CD14-positive monocyte (primary cell): ENCODE results near the gene SPART. TPM values are rescaled to one million over a fixed set of nuclear protein-coding genes. Genes with fewer than 3 reads are reported as not detected.

Source experiments
- DNase-seq, 3 donors: peaks; one replicate each; pipeline ENCODE4 v3.0.0-alpha.2; 2011 to 2022
- H2AFZ ChIP-seq: 2 replicates; pipeline ENCODE4 v1.6.0; 2012; ENCODE audit warnings: mild to moderate bottlenecking, low read depth, low read length, inconsistent platforms; ENCODE audit not compliant: insufficient read depth, poor library complexity, severe bottlenecking
- H3K27ac ChIP-seq, 2 donors: 1 replicate in 1 of 2; 2 replicates in 1 of 2; pipeline ENCODE4 v1.5.1; 2012 to 2013; ENCODE audit warnings: low read length in 2 of 2, control low read depth in 1 of 2, inconsistent platforms in 1 of 2, low read depth in 1 of 2, mild to moderate bottlenecking in 1 of 2
- H3K27me3 ChIP-seq, 2 donors: one replicate each; pipeline versions ENCODE4 v1.6.0 to v1.6.1; 2011 to 2013; ENCODE audit warnings: low read length in 2 of 2; ENCODE audit not compliant: control insufficient read depth in 2 of 2, insufficient read depth in 2 of 2
- H3K36me3 ChIP-seq, 2 donors: replicated peaks in 1 of 2; 1 replicate in 1 of 2; 2 replicates in 1 of 2; pipeline versions ENCODE4 v1.5.1 to v1.6.1; 2012 to 2013; ENCODE audit warnings: low read length in 2 of 2, control low read depth in 1 of 2, inconsistent platforms in 1 of 2, mild to moderate bottlenecking in 1 of 2; ENCODE audit not compliant: insufficient read depth in 2 of 2, control insufficient read depth in 1 of 2
- H3K4me1 ChIP-seq, 2 donors: 1 replicate in 1 of 2; 2 replicates in 1 of 2; pipeline versions ENCODE4 v1.5.1 to v1.6.1; 2012 to 2013; ENCODE audit warnings: low read length in 2 of 2, control low read depth in 1 of 2, inconsistent platforms in 1 of 2, mild to moderate bottlenecking in 1 of 2, moderate library complexity in 1 of 2; ENCODE audit not compliant: insufficient read depth in 2 of 2, control insufficient read depth in 1 of 2
- H3K4me2 ChIP-seq: replicated peaks from 2 replicates; pipeline ENCODE3; 2012; ENCODE audit warnings: low read length, moderate library complexity, mild to moderate bottlenecking; ENCODE audit not compliant: poor library complexity, severe bottlenecking; ENCODE audit errors: extremely low read depth
- H3K4me3 ChIP-seq, 3 experiments: fragments of 200-600 bp in 1 of 3; sonication (generic) in 1 of 3; replicated peaks in 1 of 3; 1 replicate in 2 of 3; 2 replicates in 1 of 3; pipeline ENCODE4 v1.5.1; 2011 to 2013; ENCODE audit warnings: low read length in 3 of 3, mild to moderate bottlenecking in 3 of 3, control low read depth in 2 of 3, low read depth in 2 of 3, inconsistent platforms in 1 of 3, moderate library complexity in 1 of 3
- H3K79me2 ChIP-seq: 2 replicates; pipeline ENCODE4 v1.6.0; 2012; ENCODE audit warnings: mild to moderate bottlenecking, control low read depth, inconsistent platforms, low read length, moderate library complexity; ENCODE audit not compliant: insufficient read depth
- H3K9ac ChIP-seq: 2 replicates; pipeline ENCODE4 v1.6.0; 2017; ENCODE audit warnings: low read length, mild to moderate bottlenecking; ENCODE audit not compliant: insufficient read depth, poor library complexity, severe bottlenecking
- H3K9me3 ChIP-seq, 2 donors: replicated peaks in 1 of 2; 1 replicate in 1 of 2; 2 replicates in 1 of 2; pipeline versions ENCODE4 v1.5.1 to v1.6.1; 2012 to 2013; ENCODE audit warnings: low read length in 2 of 2, control low read depth in 1 of 2; ENCODE audit not compliant: control insufficient read depth in 1 of 2, insufficient read depth in 1 of 2
- H4K20me1 ChIP-seq: 2 replicates; pipeline ENCODE4 v1.6.0; 2012; ENCODE audit warnings: mild to moderate bottlenecking, low read length, control low read depth, moderate library complexity; ENCODE audit not compliant: insufficient read depth
- H3K27ac Mint-ChIP-seq, 7 donors: one replicate each; pipeline ENCODE4 v1.8.0; 2020; ENCODE audit warnings: mild to moderate bottlenecking in 7 of 7, mixed read lengths in 7 of 7, moderate library complexity in 6 of 7, inconsistent platforms in 2 of 7
- H3K27me3 Mint-ChIP-seq, 3 donors: one replicate each; pipeline ENCODE4 v1.8.0; 2021 to 2022; ENCODE audit warnings: low read depth in 3 of 3, mild to moderate bottlenecking in 3 of 3, mixed read lengths in 3 of 3, moderate library complexity in 3 of 3, inconsistent platforms in 1 of 3
- H3K36me3 Mint-ChIP-seq, 2 donors: one replicate each; pipeline ENCODE4 v1.8.0; 2020; ENCODE audit warnings: mixed read lengths in 2 of 2, inconsistent platforms in 1 of 2, mild to moderate bottlenecking in 1 of 2
- H3K4me1 Mint-ChIP-seq: one replicate; pipeline ENCODE4 v1.8.0; 2020; ENCODE audit warnings: mild to moderate bottlenecking, mixed read lengths
- H3K4me3 Mint-ChIP-seq, 2 donors: one replicate each; pipeline ENCODE4 v1.8.0; 2020; ENCODE audit warnings: mild to moderate bottlenecking in 2 of 2, mixed read lengths in 2 of 2, moderate library complexity in 1 of 2
- H3K9me3 Mint-ChIP-seq, 7 donors: one replicate each; pipeline ENCODE4 v1.8.0; 2020 to 2022; ENCODE audit warnings: mixed read lengths in 7 of 7, mild to moderate bottlenecking in 6 of 7, moderate library complexity in 6 of 7, inconsistent platforms in 2 of 7
- CTCF ChIP-seq: fragments of 200-600 bp; IDR thresholded peaks from one replicate; pipeline ENCODE4 v1.8.0; 2022; ENCODE audit warnings: antibody characterized with exemption, mild to moderate bottlenecking
- WGBS: methylation state at CpG from one replicate; pipeline ENCODE4 v1.1.5; 2013; ENCODE audit warnings: missing lambda C conversion rate; ENCODE audit not compliant: insufficient coverage; 5-methylcytosine and 5-hydroxymethylcytosine counted together
- intact Hi-C, 2 donors: fragments of 100-400 bp; cut with micrococcal nuclease; formaldehyde crosslinking; loops; one replicate each; pipeline versions ENCODE4 v1.15.0 to v1.15.1; 2023
- polyA plus RNA-seq, 3 donors: library from polyadenylated mRNA; depleted of rRNA in 1 of 3; unstranded in 2 of 3; stranded (reverse) in 1 of 3; fragments of 300-500 nt in 2 of 3; fragments of >200 nt in 1 of 3; fragmentation: Illumina TruSeq in 2 of 3; gene quantifications; 1 replicate in 2 of 3; 2 replicates in 1 of 3; pipeline ENCODE4 v1.2.3, GENCODE V29; 2012 to 2021

SPART gene
- polyA plus RNA-seq, 3 donors: 24.4 to 37.0 (median 29.8) TPM

DNA sequence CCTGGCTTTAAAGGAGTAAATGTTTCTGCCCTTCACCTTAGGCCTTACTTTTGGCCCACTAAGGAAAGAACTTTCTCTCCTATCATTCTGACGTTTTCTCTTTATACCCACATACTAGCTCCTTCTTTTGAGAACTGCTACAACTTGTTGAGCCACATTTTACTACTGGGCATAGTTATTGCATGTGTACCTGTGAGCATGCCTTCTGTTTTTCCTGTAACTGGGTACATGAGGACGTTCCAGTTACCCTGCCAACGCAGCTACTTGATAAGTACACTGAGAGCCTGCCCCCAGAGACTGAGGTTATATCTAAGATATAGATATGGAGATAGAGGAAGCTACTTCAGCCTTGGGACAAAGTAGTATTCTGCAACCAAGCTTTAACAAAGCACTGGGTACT lies 52.1 kb downstream of the SPART start:
- TF ChIP-seq CTCF: no peak
- Histone ChIP-seq H3K79me2 (no peaks in the 10 kb centered on the region), H3K27ac (no peak overlapping the region), H4K20me1 (no peaks in the 10 kb centered on the region), H3K27me3 (peaks cover 9 to 13% of the 10 kb centered on the region in 2 donors), H2AFZ (no peak overlapping the region), H3K36me3 (no peaks in the 10 kb centered on the region), H3K4me1 (peaks cover 6 to 7% of the 10 kb centered on the region in 2 donors), H3K9ac (no peak overlapping the region), H3K4me2 (no peak overlapping the region), H3K4me3 (no peak overlapping the region), H3K9me3 (peaks cover 0 to 9% of the 10 kb centered on the region in 2 donors)
- 100% methylated on average over 1 of the region's 3 CpGs for WGBS
- H3K27me3 Mint-ChIP-seq: peaks cover 10 to 17% (median 14%) of the 10 kb centered on the region in 3 donors
- intact Hi-C loops: no loop called here
- H3K4me1 Mint-ChIP-seq: peaks cover 18% of the 10 kb centered on the region
- no peak overlapping the region for H3K4me3 Mint-ChIP-seq
- H3K9me3 Mint-ChIP-seq: peaks cover 2 to 16% (median 9%) of the 10 kb centered on the region in 7 donors
- H3K27ac Mint-ChIP-seq: no peak overlapping the region
- H3K36me3 Mint-ChIP-seq: peaks cover 0 to 5% of the 10 kb centered on the region in 2 donors
- no peak for DNase-seq

DNA sequence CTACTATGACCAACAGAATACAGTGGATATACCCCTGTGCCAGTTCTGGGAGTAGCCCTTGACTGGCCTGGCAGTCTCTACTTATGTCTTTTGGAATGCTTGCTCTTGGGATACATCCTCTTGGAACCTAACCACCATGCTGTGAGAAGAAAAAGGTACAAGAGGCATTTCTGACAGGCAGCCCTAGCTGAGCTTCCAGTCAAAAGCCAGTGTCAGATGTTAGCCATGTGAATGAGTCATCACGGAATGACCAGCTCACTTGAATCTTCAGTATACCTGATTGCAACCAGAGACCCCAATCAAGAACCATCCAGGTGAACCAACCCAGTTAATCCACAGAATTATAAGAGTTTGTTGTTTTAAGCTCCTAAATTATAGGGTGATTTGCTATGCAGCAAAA lies 52.7 kb downstream of the SPART start:
- Histone ChIP-seq H2AFZ (no peak overlapping the region), H3K9me3 (peaks cover 0 to 10% of the 10 kb centered on the region in 2 donors), H3K27ac (no peak overlapping the region), H3K79me2 (no peaks in the 10 kb centered on the region), H3K4me1 (peaks cover 6 to 7% of the 10 kb centered on the region in 2 donors), H3K9ac (no peak overlapping the region), H3K4me3 (no peak overlapping the region), H3K4me2 (no peak overlapping the region), H4K20me1 (no peaks in the 10 kb centered on the region), H3K27me3 (peaks cover 5 to 7% of the 10 kb centered on the region in 2 donors), H3K36me3 (no peaks in the 10 kb centered on the region)
- H3K36me3 Mint-ChIP-seq: peaks cover 0 to 3% of the 10 kb centered on the region in 2 donors
- no peak for TF ChIP-seq CTCF
- peaks cover 5 to 11% (median 8%) of the 10 kb centered on the region in 3 donors for H3K27me3 Mint-ChIP-seq
- no CpG with 5 or more reads among the region's 1 CpG for WGBS
- H3K4me1 Mint-ChIP-seq: peaks cover 16% of the 10 kb centered on the region
- no peak for DNase-seq
- no peak overlapping the region for H3K27ac Mint-ChIP-seq
- intact Hi-C loops: no loop called here
- peaks cover 3 to 18% (median 9%) of the 10 kb centered on the region in 7 donors for H3K9me3 Mint-ChIP-seq
- no peak overlapping the region for H3K4me3 Mint-ChIP-seq
